GM12873 (cell line): ENCODE results near the gene FEZ2.

ENCODE experiments used
- TF ChIP-seq, protein P1 (sequence below): IDR thresholded peaks from 2 replicates; pipeline ENCODE4 v1.5.1; 2012; ENCODE audit warnings: low read depth, mild to moderate bottlenecking, moderate library complexity, low read length, control low read depth; ENCODE audit not compliant: insufficient read depth; ENCODE audit errors: missing control alignments

Gene FEZ2

DNA sequence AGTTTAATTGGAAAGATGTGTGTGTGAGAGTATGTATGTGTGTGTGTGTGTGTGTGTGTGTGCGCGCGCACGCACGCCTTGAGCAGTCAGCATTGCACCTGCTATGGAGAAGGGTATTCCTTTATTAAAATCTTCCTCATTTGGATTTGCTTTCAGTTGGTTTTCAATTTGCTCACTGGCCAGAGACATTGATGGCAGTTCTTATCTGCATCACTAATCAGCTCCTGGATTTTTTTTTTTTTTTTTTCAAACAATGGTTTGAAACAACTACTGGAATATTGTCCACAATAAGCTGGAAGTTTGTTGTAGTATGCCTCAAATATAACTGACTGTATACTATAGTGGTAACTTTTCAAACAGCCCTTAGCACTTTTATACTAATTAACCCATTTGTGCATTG, 48.0 kb downstream of the FEZ2 start:
- TF ChIP-seq, protein P1, sequence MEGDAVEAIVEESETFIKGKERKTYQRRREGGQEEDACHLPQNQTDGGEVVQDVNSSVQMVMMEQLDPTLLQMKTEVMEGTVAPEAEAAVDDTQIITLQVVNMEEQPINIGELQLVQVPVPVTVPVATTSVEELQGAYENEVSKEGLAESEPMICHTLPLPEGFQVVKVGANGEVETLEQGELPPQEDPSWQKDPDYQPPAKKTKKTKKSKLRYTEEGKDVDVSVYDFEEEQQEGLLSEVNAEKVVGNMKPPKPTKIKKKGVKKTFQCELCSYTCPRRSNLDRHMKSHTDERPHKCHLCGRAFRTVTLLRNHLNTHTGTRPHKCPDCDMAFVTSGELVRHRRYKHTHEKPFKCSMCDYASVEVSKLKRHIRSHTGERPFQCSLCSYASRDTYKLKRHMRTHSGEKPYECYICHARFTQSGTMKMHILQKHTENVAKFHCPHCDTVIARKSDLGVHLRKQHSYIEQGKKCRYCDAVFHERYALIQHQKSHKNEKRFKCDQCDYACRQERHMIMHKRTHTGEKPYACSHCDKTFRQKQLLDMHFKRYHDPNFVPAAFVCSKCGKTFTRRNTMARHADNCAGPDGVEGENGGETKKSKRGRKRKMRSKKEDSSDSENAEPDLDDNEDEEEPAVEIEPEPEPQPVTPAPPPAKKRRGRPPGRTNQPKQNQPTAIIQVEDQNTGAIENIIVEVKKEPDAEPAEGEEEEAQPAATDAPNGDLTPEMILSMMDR, result no peak

DNA sequence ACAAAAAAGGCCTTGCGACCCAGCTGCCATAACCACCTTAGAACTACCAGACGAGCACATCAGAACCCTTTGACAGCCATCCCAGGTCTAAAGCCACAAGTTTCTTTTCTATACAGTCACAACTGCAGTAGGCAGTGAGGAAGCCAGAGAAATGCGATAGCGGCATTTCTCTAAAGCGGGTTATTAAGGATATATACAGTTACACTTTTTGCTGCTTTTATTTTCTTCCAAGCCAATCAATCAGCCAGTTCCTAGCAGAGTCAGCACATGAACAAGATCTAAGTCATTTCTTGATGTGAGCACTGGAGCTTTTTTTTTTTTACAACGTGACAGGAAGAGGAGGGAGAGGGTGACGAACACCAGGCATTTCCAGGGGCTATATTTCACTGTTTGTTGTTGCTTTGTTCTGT, 48.8 kb downstream of the FEZ2 start:
- TF ChIP-seq, protein P1, result no peak

DNA sequence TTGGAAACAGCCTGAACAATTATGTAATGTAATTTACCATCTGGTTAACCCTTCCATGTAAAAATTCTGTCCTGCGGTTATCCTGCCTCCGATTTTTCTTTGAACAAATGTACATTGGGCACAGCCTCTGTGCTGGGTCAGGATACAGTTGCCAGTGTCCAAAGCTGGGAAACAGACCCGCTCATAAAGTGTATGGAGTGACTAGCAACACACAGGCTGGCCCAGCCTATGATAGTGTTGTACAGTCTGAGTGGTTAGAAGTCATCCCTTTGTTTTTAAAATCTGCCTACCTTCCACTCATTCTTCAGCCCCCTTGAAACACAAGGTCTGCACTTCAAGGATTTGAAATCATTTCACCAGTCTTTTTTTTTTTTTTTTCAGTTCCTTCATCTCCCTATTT, 50.1 kb downstream of the FEZ2 start:
- TF ChIP-seq, protein P1, result no peak

DNA sequence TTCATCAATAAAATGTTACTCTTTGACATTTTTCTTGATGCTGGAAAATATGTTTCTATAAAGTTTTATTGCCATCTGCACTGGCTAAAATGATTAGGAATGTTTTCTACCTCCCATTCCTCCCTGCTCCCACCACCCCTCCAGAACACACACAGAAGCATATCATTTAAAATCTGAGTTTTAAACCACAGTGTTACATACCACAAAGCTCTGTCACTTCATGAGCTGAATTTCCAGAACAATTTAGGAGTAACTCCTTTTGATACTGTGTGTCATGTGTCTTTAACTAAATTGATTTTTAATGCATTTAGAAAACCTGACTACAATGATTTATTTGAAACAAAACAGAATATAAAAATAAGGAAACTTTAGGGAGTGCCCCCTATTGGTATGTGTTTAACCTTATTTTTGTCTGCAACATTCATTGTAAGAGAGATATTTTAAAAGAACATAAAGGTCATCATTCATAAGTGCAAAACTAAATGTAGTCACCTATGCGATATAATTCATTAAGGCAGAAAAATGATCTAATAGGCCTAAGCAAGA, 52.0 kb downstream of the FEZ2 start:
- TF ChIP-seq, protein P1, result no peak

DNA sequence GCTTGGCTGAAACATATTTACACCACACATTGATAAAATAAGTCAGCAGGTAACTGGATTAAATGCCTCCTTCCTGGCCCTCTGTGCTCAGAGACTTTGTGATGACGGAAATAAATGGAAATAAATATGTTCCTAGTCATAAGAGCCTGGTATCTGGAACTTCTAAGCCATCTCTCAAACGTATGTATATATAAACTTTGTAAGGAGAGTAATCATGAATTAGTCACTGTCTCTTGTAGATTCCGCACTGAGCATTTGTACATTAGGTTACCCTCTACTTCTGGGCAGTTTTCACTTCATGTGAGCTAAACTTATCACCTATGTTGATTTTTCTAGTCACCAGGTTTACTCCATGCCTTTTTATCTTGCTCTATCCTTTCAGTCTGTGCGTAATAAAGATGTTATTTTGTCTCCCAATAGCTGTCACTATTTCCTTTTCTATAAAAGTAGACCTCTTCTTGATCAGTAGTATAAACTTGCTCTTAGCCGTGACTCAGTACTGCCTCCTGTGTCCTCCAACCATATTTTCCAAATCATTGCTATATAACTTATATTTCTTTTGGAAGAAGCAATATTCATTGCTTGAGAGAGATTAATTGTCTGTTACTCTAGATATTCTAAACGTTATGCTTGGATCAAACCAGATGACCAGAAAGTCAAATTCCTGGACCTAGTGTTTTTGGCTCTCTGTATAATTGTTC, 53.2 kb downstream of the FEZ2 start:
- TF ChIP-seq, protein P1, result no peak

DNA sequence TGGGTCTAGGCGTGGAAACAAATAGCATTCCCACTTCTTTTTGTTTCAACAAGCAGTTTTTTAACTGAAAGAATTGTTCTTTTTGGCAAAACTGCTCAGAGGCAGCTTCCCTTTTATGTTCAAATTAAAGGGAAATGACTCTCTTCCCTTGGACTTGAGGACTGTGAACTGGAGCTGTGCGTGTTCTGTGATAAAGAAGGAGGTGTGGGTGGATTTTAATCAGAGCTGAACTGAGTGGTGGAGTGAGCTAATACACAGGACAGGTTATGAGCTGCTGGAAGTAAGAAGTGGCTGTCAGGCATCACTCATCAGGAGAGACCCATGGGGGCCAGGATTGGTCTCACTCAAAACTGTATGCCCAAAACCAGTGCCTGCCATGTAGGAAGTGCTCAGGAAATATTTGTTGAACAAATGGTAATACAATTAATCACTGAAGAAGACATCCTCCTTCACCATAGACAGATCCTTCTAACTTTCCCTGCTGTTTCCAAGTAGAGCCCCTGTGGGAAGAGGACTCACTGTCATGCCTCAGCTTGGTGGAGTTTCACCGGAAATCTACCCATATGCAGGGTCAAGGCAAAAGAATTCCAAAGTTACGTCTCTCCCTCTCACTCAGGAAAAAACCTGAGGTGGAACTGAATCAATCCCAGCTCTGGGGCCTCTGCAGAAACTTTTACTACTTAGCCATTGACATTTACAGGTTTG, 55.9 kb downstream of the FEZ2 start:
- TF ChIP-seq, protein P1, result no peak

DNA sequence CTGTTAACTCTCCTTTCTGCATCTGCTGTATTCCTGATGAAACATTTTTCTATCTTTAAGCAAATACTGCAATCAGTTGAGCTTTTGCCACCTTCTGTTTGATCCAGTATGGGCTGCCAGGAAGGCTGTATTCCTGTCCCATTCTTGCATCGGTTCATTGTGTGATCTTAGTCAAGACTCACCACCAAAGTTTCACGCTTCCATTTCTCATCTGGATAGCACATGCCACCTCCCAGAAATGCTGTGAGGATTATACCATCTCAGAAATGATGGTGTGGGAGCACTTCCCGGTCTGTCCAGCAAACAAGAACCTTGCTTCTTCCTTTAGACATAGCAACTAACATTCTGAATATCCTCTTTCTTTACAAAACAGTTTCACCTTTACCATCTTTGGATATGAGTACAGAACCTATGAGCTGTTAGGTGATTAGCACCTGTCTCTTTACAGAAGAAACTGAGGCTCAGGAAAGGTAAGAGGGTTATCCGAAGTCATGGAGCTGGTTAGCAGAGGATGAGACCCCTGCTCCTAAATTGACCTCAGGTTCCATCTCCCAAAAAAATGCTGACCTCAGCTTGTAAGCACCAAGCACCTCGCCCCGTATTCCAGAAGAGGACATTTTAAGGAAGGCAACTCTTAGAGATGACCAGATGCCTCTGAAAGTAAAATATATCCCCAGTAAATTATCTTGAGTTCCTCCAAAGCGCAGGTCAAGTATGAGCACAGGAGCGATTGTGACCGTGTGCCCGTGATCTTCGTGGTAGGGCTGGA, 56.8 kb downstream of the FEZ2 start:
- TF ChIP-seq, protein P1, result no peak
